ENCODE measurements around the gene RIBC2. TPM values are rescaled to one million over a fixed set of nuclear protein-coding genes. Genes with fewer than 3 reads are reported as not detected.
"Not testable (repeated sequence)": the region's sequence is repeated elsewhere in the genome, so short reads cannot be mapped to it uniquely, and the experiment has no call there.

Gene RIBC2
- total RNA-seq, 4 donors from 2014 or later: 0.85 to 47.0 TPM; not detected in 2

GRCh38 chr22:45436871-45437517 lies 23.5 kb downstream of the RIBC2 start:
- H3K27me3 ChIP-seq, H3K9me3 ChIP-seq, H3K27ac ChIP-seq, H3K36me3 ChIP-seq, H3K4me1 ChIP-seq, H3K4me3 ChIP-seq, DNase-seq: not testable (repeated sequence)
- peak in 1 of 6 experiments; percentile 5 for TF ChIP-seq CTCF (IDR thresholded peaks at IDR 0.05)

GRCh38 chr22:45438336-45438735 lies 24.8 kb downstream of the RIBC2 start:
- H3K36me3 ChIP-seq: no peaks in the 10 kb centered on the region
- H3K9me3 ChIP-seq: no peaks in the 10 kb centered on the region
- no peak for DNase-seq
- H3K27ac ChIP-seq: no peak overlapping the region
- TF ChIP-seq POLR2A (IDR thresholded peaks at IDR 0.05) (no peak), CTCF (IDR thresholded peaks at IDR 0.05) (no peak)
- H3K27me3 ChIP-seq: no peaks in the 10 kb centered on the region
- no peak overlapping the region for H3K4me3 ChIP-seq
- peaks cover 0 to 6% (median 0%) of the 10 kb centered on the region in 4 donors for H3K4me1 ChIP-seq

- not testable (repeated sequence) for H3K27ac ChIP-seq, H3K9me3 ChIP-seq, H3K27me3 ChIP-seq, H3K36me3 ChIP-seq, H3K4me3 ChIP-seq, H3K4me1 ChIP-seq, DNase-seq
Observed at GRCh38 chr22:45440688-45441087, 27.2 kb downstream of the RIBC2 start.

- no peaks in the 10 kb centered on the region for H3K27me3 ChIP-seq
- TF ChIP-seq CTCF (IDR thresholded peaks at IDR 0.05) (peak in 5 of 6 experiments; percentile 25 to 56 (median 46)), POLR2A (IDR thresholded peaks at IDR 0.05) (no peak)
- no peak overlapping the region for H3K4me3 ChIP-seq
- no peaks in the 10 kb centered on the region for H3K9me3 ChIP-seq
- H3K27ac ChIP-seq: no peak overlapping the region
- no peaks in the 10 kb centered on the region for H3K36me3 ChIP-seq
- no peaks in the 10 kb centered on the region for H3K4me1 ChIP-seq
- peak in 2 of 3 donors; percentile 19 to 65 for DNase-seq
Observed at GRCh38 chr22:45441138-45441537, 27.6 kb downstream of the RIBC2 start.

GRCh38 chr22:45442116-45442515 lies 28.6 kb downstream of the RIBC2 start:
- no peaks in the 10 kb centered on the region for H3K4me1 ChIP-seq
- no peaks in the 10 kb centered on the region for H3K27me3 ChIP-seq
- H3K4me3 ChIP-seq: no peak overlapping the region
- H3K9me3 ChIP-seq: no peaks in the 10 kb centered on the region
- DNase-seq: no peak
- no peak for TF ChIP-seq CTCF (IDR thresholded peaks at IDR 0.05)
- TF ChIP-seq POLR2A (IDR thresholded peaks at IDR 0.05): no peak
- H3K27ac ChIP-seq: no peak overlapping the region
- no peaks in the 10 kb centered on the region for H3K36me3 ChIP-seq

- H3K27ac ChIP-seq: no peak overlapping the region
- DNase-seq: no peak
- no peak overlapping the region for H3K4me3 ChIP-seq
- H3K9me3 ChIP-seq: no peaks in the 10 kb centered on the region
- H3K36me3 ChIP-seq: no peaks in the 10 kb centered on the region
- no peaks in the 10 kb centered on the region for H3K4me1 ChIP-seq
- TF ChIP-seq CTCF (IDR thresholded peaks at IDR 0.05) (no peak), POLR2A (IDR thresholded peaks at IDR 0.05) (no peak)
- H3K27me3 ChIP-seq: no peaks in the 10 kb centered on the region
Observed at GRCh38 chr22:45444168-45444567, 30.7 kb downstream of the RIBC2 start.
